H1 (cell line): ENCODE results near the gene IL3. TPM values are rescaled to one million over a fixed set of nuclear protein-coding genes. Genes with fewer than 3 reads are reported as not detected.

Experiments used
- BCL11A ChIP-seq, 2 experiments: IDR thresholded peaks; one replicate each; pipeline ENCODE4 v1.6.1; 2011; ENCODE audit warnings: low read depth in 2 of 2, low read length in 2 of 2, mild to moderate bottlenecking in 2 of 2
- CTCF ChIP-seq, 3 experiments: IDR thresholded peaks; 1 replicate in 2 of 3; 2 replicates in 1 of 3; pipeline versions ENCODE4 v1.5.1 to v1.6.1; 2011; ENCODE audit warnings: low read length in 3 of 3, mild to moderate bottlenecking in 3 of 3, inconsistent platforms in 2 of 3, low read depth in 1 of 3, moderate library complexity in 1 of 3; ENCODE audit not compliant: insufficient read depth in 1 of 3; ENCODE audit errors: control extremely low read depth in 1 of 3
- polyA plus RNA-seq, 7 experiments: library from polyadenylated mRNA; depleted of rRNA in 3 of 7; stranded (reverse) in 5 of 7; unstranded in 2 of 7; fragments of >200 nt in 5 of 7; fragments of 200-250 nt in 2 of 7; gene quantifications; 1 replicate in 5 of 7; 2 replicates in 1 of 7; 4 replicates in 1 of 7; pipeline versions ENCODE4 v1.2.1 to v1.2.3, GENCODE V29; 2011 to 2013; ENCODE audit warnings: missing spikeins in 2 of 7, mixed read lengths in 2 of 7
- total RNA-seq: library from RNA; stranded (reverse); fragmentation: NEBNext Ultra II Directional; extraction: Animal tissue kit (Norgen Biotek cat#: 25700); gene quantifications from 2 replicates; pipeline ENCODE4 v1.2.1, GENCODE V29; 2021

The IL3 gene
- total and polyA plus RNA-seq, 2 of the 8 experiments (the other 6 are each of a cell fraction or from before 2014, with no cell fraction given): not detected

- TF ChIP-seq CTCF (IDR thresholded peaks at IDR 0.05; ENCODE audit: control extremely low read depth in 1 of 3, insufficient read depth in 1 of 3, low read depth in 1 of 3, low read length in 3 of 3): no peak
- no peak for TF ChIP-seq BCL11A (IDR thresholded peaks at IDR 0.05; ENCODE audit: low read depth in 2 of 2, low read length in 2 of 2)
Observed at GRCh38 chr5:132066871-132067270, 6.4 kb downstream of the IL3 start (continued).
